Thyroid gland (tissue), 4 donors: Measurements from ENCODE around the gene REEP1. TPM values are rescaled to one million over a fixed set of nuclear protein-coding genes. Genes with fewer than 3 reads are reported as not detected.

Experiments
- DNase-seq, 2 donors: peaks; one replicate each; pipeline ENCODE4 v3.0.0-alpha.2; 2019
- H3K27ac ChIP-seq, 3 donors: fragments of 200-600 bp; sonication (generic); 1 replicate in 2 of 3; 2 replicates in 1 of 3; pipeline ENCODE4 v1.5.1; 2016 to 2019; ENCODE audit warnings: mild to moderate bottlenecking in 1 of 3, moderate library complexity in 1 of 3
- H3K27me3 ChIP-seq: fragments of 200-600 bp; sonication (generic); one replicate; pipeline ENCODE4 v1.5.1; 2019
- H3K36me3 ChIP-seq, 2 donors: fragments of 200-600 bp; sonication (generic); one replicate each; pipeline ENCODE4 v1.5.1; 2016 to 2019
- H3K4me1 ChIP-seq, 2 donors: fragments of 200-600 bp; sonication (generic); one replicate each; pipeline ENCODE4 v1.5.1; 2017 to 2019
- H3K4me3 ChIP-seq, 3 donors: fragments of 200-600 bp; sonication (generic); replicated peaks in 1 of 3; 1 replicate in 2 of 3; 2 replicates in 1 of 3; pipeline ENCODE4 v1.5.1; 2016; ENCODE audit warnings: mild to moderate bottlenecking in 1 of 3
- H3K9me3 ChIP-seq: fragments of 200-600 bp; sonication (generic); one replicate; pipeline ENCODE4 v1.5.1; 2017
- POLR2A ChIP-seq, 2 donors: fragments of 450-650 bp; IDR thresholded peaks; one replicate each; pipeline ENCODE4 v1.6.1; 2017; ENCODE audit warnings: antibody characterized with exemption in 2 of 2, mild to moderate bottlenecking in 2 of 2, moderate library complexity in 1 of 2
- WGBS, 2 donors: methylation state at CpG; one replicate each; pipeline ENCODE4 v1.1.5; 2017; 5-methylcytosine and 5-hydroxymethylcytosine counted together
- intact Hi-C: fragments of 100-400 bp; cut with DNase I; formaldehyde crosslinking; loops from one replicate; pipeline ENCODE4 v1.15.1; 2023
- total RNA-seq, 4 donors: library from RNA; depleted of rRNA; stranded (reverse); fragments of >200 nt; gene quantifications; one replicate each; pipeline ENCODE4 v1.2.3, GENCODE V29; 2016
- TF ChIP-seq, protein P1 (sequence below), 6 experiments: fragments of 200-600 bp in 3 of 6; fragments of 450-650 bp in 3 of 6; sonication (generic) in 3 of 6; IDR thresholded peaks; one replicate each; pipeline ENCODE4 v1.5.1; 2016 to 2019; ENCODE audit warnings: antibody characterized with exemption in 6 of 6, mild to moderate bottlenecking in 2 of 6, inconsistent platforms in 1 of 6, moderate library complexity in 1 of 6

Gene REEP1
- total RNA-seq, 4 donors from 2014 or later, result 2.5 to 7.1 (median 5.5) TPM

DNA sequence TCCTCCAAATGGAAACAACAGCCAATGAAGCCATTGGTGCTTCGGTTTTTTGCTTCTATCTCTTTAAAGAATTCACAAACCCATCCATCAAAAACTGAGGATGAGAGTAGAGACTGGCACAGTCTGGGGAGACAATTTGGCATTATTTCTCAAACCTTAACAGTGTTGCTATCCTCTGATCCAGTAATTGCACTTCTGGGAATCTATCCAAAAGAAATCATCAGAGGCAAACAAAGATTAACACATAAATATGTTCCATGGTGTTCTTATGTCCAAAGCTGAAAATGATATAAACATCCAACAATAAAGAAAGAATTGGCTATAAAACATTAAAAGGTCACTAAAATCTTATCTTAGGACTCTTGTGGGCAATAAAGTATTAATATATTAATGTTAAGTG, 35.1 kb downstream of the REEP1 start:
- no peak for DNase-seq
- TF ChIP-seq POLR2A (IDR thresholded peaks at IDR 0.05), result no peak
- TF ChIP-seq, protein P1, sequence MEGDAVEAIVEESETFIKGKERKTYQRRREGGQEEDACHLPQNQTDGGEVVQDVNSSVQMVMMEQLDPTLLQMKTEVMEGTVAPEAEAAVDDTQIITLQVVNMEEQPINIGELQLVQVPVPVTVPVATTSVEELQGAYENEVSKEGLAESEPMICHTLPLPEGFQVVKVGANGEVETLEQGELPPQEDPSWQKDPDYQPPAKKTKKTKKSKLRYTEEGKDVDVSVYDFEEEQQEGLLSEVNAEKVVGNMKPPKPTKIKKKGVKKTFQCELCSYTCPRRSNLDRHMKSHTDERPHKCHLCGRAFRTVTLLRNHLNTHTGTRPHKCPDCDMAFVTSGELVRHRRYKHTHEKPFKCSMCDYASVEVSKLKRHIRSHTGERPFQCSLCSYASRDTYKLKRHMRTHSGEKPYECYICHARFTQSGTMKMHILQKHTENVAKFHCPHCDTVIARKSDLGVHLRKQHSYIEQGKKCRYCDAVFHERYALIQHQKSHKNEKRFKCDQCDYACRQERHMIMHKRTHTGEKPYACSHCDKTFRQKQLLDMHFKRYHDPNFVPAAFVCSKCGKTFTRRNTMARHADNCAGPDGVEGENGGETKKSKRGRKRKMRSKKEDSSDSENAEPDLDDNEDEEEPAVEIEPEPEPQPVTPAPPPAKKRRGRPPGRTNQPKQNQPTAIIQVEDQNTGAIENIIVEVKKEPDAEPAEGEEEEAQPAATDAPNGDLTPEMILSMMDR (IDR thresholded peaks at IDR 0.05), result no peak
- H3K27ac ChIP-seq, result no peak overlapping the region
- H3K4me3 ChIP-seq, result no peak overlapping the region
- intact Hi-C loops, result no loop called here
- H3K36me3 ChIP-seq, result no peaks in the 10 kb centered on the region
- 71 to 85% methylated on average over 1 of the region's 1 CpG for WGBS, 2 donors
- no peaks in the 10 kb centered on the region for H3K9me3 ChIP-seq
- H3K27me3 ChIP-seq, result peaks cover 6% of the 10 kb centered on the region
- no peaks in the 10 kb centered on the region for H3K4me1 ChIP-seq

DNA sequence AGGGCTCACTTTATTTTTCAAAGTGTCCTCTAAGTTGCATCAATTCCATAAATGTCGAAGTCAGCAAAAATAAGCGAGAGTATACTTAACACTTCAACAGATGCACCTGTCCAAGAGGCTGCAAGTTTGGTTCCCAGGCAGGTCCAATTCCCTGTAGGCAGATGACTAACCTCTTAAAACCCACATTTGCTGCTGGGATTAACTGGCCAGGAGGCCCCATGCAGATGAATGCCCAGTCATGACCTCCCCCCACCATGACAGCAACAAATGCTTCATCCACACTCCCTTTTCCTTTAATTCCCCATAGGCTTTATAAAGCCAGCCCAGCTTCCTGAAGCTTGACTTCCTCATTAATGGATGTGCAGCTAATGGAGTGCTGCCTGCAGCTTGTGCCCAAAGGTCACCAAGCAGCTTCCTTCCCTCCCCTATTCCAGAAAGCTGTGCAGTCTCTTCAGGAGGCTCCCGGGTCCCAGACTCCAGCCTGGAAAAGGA, 35.7 kb downstream of the REEP1 start:
- intact Hi-C loops, result no loop called here
- 67 to 73% methylated on average over 3 of the region's 3 CpGs for WGBS, 2 donors
- Histone ChIP-seq H3K9me3 (no peaks in the 10 kb centered on the region), H3K4me1 (no peaks in the 10 kb centered on the region), H3K27me3 (peaks cover 6% of the 10 kb centered on the region), H3K36me3 (no peaks in the 10 kb centered on the region), H3K4me3 (no peak overlapping the region), H3K27ac (no peak overlapping the region)
- DNase-seq, result peak in 1 of 2 donors; percentile 8
- TF ChIP-seq POLR2A (IDR thresholded peaks at IDR 0.05), result no peak
- TF ChIP-seq, protein P1 (IDR thresholded peaks at IDR 0.05), result no peak

DNA sequence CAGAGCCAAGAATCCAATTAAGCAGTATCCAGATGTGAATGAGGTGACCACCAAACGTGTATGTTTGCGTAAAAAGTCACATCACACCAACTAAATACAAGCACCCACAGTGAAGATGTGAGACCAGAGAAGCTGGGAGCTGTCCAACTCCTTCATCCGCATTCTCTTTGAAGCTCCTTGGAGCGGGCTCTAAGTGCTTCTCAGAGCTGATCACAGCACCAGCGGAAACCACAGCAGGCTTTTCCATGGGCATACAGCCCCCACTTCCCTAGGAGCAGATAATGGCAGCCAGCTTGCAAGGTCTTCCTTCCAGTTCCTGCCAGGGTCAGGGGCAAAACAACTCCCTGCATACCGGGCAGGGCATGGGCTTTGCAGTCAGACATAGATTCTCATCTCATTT, 36.4 kb downstream of the REEP1 start:
- TF ChIP-seq, protein P1 (IDR thresholded peaks at IDR 0.05), result no peak
- TF ChIP-seq POLR2A (IDR thresholded peaks at IDR 0.05), result no peak
- Histone ChIP-seq H3K36me3 (no peaks in the 10 kb centered on the region), H3K4me1 (no peaks in the 10 kb centered on the region), H3K9me3 (no peaks in the 10 kb centered on the region), H3K4me3 (no peak overlapping the region), H3K27ac (no peak overlapping the region), H3K27me3 (peaks cover 6% of the 10 kb centered on the region)
- peak; percentile 15 to 20 for DNase-seq
- 42 to 49% methylated on average over 6 of the region's 6 CpGs for WGBS, 2 donors
- intact Hi-C loops, result no loop called here

DNA sequence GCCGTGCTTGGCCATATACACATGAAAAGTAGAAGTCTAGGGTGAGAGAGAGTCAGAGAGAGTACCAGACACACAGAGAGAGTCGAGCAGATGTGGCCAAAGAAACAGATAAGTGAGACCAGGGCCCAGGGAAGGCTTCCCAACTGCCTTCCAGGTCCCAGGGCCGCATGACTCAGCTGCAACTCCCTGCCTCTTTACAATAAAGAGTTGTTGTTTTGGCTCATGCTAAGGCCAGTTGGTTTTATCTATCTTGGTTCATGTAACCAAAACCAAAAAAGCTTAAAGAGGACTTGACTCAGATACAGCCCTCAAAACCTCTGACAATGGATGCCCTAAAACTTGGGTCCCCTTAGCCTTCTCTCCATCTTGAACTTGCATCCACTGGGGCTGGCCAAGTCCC, 36.9 kb downstream of the REEP1 start:
- no peak for DNase-seq
- no peak overlapping the region for H3K27ac ChIP-seq
- H3K4me1 ChIP-seq, result no peaks in the 10 kb centered on the region
- intact Hi-C loops, result no loop called here
- H3K27me3 ChIP-seq, result peaks cover 6% of the 10 kb centered on the region
- 71 to 81% methylated on average over 3 of the region's 3 CpGs for WGBS, 2 donors
- no peak overlapping the region for H3K4me3 ChIP-seq
- no peaks in the 10 kb centered on the region for H3K36me3 ChIP-seq
- H3K9me3 ChIP-seq, result no peaks in the 10 kb centered on the region
- TF ChIP-seq, protein P1 (IDR thresholded peaks at IDR 0.05), result no peak
- TF ChIP-seq POLR2A (IDR thresholded peaks at IDR 0.05), result no peak

DNA sequence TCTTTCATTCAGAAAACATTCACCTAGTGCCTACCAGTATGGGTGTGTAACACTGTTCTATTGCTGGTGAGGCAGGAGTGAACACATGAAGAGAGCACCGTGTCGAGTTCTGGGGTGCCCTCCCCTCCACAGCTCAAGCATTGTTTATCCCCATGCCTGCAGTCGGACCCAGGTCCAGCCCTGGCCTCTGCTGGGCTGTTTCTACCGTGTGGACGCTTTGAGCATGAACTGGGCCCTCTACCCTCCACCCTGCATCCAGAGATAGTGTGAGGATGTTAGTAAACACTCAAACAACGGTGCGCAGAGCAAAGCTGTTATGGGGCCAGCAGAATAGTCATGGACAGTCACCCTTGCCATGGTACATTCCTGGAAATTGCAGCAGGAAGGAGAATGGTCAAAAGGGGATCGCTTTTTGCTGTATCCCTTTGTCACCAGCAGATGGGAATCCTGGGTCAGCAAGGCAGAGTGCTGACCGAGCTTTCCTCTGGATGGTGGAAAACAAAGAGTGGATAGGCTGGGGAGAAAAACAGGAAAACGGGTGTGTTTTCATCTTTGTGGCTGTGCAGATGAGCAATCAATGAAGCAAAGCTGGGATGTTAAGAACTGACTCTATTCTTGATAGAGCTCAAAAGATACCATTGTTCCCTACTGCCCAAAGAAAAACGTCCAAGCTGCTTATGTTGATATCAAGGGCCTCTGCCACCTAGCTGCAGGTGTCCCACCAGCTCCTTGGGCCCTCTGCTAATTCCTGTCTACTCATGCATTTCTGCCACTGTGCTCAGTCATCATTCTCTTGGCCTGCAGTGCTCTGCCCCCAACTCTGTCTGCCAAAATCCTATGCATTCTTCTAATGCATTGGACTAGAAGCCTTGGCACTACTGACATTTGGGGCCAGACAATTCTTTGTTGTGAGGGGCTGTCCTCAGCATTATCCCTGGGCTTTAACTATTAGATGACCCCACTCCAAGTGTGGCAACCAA, 38.7 kb downstream of the REEP1 start:
- no peaks in the 10 kb centered on the region for H3K4me1 ChIP-seq
- no peak for TF ChIP-seq POLR2A (IDR thresholded peaks at IDR 0.05)
- TF ChIP-seq, protein P1 (IDR thresholded peaks at IDR 0.05), result no peak
- DNase-seq, result no peak
- H3K9me3 ChIP-seq, result no peaks in the 10 kb centered on the region
- 61 to 72% methylated on average over 11 of the region's 11 CpGs for WGBS, 2 donors
- no peaks in the 10 kb centered on the region for H3K36me3 ChIP-seq
- H3K4me3 ChIP-seq, result no peak overlapping the region
- intact Hi-C loops, result no loop called here
- H3K27me3 ChIP-seq, result no peaks in the 10 kb centered on the region
- H3K27ac ChIP-seq, result peak overlapping the region in 1 of 3 donors; percentile 38
